Ecto neural progenitor cell (in vitro differentiated cells): Measurements from ENCODE around the gene LENG9.
"Not testable (repeated sequence)": the region's sequence is repeated elsewhere in the genome, so short reads cannot be mapped to it uniquely, and the experiment has no call there.

ENCODE experiments used
- DNase-seq: peaks from one replicate; pipeline ENCODE4 v3.0.0-alpha.2; 2018; ENCODE audit warnings: low spot score

Gene LENG9

DNA sequence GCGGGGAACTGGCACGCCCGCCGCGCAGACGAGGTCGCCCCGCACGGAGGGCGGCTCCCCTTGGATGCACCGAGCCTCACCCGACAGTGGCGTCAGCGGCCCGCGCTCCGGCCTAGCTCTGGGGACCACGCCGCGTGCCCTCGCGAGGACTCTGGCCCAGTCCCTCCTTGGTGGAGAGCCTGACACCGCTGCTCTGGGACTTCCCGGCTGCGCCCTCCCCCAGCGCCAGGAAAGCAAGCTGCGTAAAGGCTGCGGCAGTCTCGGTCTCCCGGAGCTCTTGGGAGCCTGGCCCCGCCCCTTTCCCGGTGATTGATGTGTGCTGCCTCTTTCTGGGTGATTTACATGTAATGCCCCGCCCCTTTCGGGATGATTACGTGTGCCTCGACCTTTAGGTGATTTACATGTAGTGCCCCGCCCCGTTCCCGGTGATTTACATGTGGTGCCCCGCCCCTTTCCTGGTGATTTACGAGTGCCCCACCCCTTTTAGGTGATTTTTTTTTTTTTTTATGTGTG lies at the start of gene LENG9:
LENG9 (minus strand) TSS at position 248 of the 513 bp plus-strand sequence. CDS start 252 bp downstream, outside the sequence.
- DNase-seq: peak; percentile 95

DNA sequence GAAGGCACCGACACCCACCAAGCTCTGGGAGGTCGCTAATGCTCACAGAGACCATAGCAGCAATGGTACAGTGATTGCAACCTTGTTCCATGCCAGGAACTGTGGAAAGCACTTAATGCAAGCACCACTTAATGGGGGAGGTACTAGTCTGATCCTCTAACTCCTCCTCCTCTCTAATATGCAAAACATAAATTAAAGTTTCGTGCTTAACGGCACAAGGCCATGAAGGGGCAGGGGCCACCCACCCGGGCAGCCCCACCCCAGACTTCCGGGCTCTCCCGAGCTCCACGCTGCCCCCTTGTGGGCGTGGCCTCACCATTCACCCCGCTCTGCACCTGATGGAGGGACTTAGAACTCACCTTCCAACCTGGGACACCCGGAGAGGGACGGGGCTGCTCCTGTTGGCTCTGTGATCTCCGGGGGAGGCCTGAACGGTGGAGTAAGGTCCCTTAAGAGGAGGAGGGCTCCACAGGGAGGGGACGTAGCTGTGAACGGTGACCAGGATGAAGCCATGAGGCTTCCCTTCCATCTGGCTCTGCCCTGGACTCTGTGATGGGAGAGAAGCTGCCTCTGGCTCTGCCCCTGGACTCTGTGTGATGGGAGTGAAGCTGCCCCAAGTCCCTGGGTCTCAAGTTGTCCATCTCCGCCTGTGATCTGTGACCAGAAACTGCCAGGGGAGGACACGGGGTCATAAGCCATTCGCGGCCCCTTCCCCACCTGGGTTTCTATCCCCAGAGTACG lies 45.8 kb upstream of the LENG9 start:
- not testable (repeated sequence) for DNase-seq

DNA sequence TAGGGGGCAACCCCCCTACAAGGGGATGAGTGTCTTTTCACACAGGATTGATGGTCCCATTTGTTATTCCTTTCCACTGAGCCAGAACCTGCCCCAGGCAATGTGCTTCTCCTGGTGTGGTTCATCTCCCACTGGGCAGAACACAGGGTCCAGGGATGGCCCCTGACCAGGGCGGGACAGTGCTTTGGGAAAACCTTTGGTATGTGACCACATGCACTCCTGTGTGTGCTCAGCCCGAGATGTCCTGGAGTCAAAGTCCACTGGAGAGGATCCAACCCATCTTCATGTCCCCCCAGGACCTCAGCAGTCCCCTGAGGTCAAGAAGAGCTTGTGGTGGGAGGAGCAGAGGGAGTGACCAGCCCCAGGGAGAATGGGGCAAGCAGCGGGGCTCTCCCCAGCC lies 44.9 kb upstream of the LENG9 start:
- not testable (repeated sequence) for DNase-seq

DNA sequence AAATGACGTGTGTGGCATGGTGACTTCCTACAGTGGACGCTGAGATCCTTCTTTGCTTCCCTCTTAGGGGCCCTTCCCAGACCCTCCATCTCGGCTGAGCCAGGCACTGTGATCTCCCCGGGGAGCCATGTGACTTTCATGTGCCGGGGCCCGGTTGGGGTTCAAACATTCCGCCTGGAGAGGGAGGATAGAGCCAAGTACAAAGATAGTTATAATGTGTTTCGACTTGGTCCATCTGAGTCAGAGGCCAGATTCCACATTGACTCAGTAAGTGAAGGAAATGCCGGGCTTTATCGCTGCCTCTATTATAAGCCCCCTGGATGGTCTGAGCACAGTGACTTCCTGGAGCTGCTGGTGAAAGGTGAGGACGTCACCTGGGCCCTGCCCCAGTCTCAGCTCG lies 44.2 kb upstream of the LENG9 start:
- no peak for DNase-seq

GRCh38 chr19:54507038-54507717 lies 43.6 kb upstream of the LENG9 start:
- DNase-seq: not testable (repeated sequence)

DNA sequence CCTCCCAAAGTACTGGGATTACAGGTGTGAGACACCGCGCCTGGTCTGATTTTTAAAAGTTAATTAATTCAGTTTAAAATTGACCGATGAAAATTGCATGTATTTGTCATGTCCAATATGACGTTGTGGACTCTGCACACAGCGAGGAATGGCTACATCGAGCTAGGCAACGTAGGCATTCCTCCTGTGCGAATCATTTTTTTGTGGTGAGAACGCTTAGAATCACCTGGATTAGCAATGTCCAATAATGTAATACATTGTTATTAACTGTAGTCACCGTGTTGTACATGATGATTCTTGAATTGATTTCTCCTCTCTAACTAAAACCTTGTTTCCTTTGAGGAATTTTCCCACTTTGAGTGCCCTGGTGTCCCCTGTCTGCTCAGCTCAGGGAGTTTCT lies 42.5 kb upstream of the LENG9 start:
- no peak for DNase-seq

DNA sequence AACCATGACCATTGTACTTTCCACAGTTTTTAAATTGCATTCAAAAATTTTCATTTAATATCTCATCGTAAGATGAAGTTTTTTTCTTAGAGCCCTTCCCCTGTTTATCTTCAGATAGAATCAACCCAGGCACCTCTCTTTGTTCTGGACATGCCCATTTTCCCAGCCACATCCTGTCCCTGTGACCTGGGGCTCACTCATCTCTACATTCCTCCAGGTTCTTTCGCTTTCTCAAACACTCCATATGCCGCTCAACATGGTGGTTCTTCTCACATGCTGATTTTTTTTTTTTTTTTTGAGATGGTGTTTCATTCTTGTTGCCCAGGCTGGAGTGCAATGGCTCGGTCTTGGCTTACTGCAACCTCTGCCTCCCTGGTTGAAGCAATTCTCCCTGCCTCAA lies 42.0 kb upstream of the LENG9 start:
- DNase-seq: not testable (repeated sequence)

GRCh38 chr19:54502518-54503048 lies 39.0 kb upstream of the LENG9 start, which contains the start of gene LAIR2:
TSS of gene LAIR2 (plus strand) at chr19:54502831. CDS start at chr19:54502919, 88 bp downstream.
- DNase-seq: no peak

DNA sequence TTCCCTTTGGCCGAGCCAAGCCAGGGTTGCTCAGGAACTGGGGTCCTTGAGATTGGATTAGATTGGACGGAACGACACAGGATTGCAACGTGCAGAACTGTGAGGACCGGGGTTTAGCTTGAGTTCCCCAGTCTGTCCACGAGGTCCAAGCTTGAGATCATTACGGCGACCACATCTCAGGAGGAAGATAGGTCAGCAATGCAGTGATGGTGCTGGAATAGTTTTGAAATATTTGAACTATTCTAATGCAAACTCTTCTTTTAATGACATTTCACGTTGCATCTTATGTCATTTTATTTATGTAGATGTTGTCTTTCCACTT lies 34.8 kb upstream of the LENG9 start:
- not testable (repeated sequence) for DNase-seq

DNA sequence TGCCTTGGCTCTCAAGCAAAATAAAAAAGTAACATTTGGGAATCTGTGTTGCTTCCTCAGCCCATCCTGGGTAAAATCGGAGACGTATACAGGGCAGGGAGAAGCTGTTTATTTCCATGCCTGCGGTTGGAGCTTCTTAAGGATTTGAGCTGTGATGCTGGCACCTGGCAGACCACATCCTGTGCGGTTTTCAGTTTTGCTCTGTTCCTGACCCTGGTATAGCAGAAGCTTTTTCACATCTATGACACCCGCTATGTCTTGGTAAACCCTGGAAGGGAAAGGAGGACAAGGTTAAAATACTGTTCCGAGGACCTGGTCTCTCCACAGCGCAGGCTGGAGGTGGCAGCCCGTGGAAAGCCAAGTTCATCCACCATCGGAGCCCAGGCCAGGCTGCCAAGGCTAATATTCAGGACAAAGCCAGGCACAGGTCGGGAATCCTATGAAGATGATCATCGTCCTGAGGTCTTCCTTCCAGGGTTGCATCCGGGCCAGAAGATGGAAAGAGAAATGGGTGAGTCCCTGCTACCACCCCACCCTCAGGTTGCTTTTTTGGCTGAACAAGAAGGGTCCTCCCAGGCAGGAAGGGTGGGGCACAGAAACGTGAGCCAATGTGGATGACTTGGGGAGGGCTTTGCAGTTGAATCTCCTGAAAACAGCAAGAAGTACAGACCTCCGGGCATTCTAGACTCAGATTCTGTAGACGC lies 34.3 kb upstream of the LENG9 start:
- not testable (repeated sequence) for DNase-seq

- DNase-seq: not testable (repeated sequence)
Measured at GRCh38 chr19:54495284-54495683, 31.7 kb upstream of the LENG9 start.

- DNase-seq: no peak
Measured at GRCh38 chr19:54493967-54494585, 30.5 kb upstream of the LENG9 start.

- not testable (repeated sequence) for DNase-seq
Measured at GRCh38 chr19:54493056-54493455, 29.5 kb upstream of the LENG9 start.

GRCh38 chr19:54492568-54492967 lies 29.0 kb upstream of the LENG9 start:
- no peak for DNase-seq

DNA sequence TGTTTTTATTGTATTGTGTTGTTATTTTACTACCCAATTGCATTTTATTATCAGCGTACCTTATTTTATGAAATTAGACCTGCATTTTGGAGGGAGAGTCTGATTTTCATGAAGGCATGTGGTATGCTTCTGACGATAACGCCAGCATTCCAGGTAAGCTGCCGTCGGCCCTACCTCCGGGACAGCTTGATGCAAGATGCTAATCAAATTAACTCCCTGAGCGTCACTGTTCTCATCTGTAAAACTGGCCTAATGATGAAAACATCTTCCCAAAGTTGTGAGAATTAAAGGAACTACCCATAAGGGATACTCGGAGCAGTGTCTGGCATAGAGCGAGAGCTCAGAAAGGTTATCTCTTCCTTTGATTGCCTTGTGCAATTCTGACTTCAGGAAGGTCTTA lies 26.2 kb upstream of the LENG9 start:
- no peak for DNase-seq

GRCh38 chr19:54489341-54489740 lies 25.8 kb upstream of the LENG9 start:
- DNase-seq: no peak

- no peak for DNase-seq
Measured at GRCh38 chr19:54485851-54486250, 22.3 kb upstream of the LENG9 start.

GRCh38 chr19:54484451-54484850 lies 20.9 kb upstream of the LENG9 start:
- no peak for DNase-seq

- no peak for DNase-seq
Measured at GRCh38 chr19:54482889-54483288, 19.3 kb upstream of the LENG9 start.

GRCh38 chr19:54481326-54481930 lies 17.9 kb upstream of the LENG9 start:
- DNase-seq: peak; percentile 87

- no peak for DNase-seq
Measured at GRCh38 chr19:54480051-54480450, 16.5 kb upstream of the LENG9 start.
